GM19238 (cell line): Measurements from ENCODE around the gene CDK12.
"Not testable (repeated sequence)": the region's sequence is repeated elsewhere in the genome, so short reads cannot be mapped to it uniquely, and the experiment has no call there.

Source experiments
- DNase-seq: peaks from one replicate; pipeline ENCODE4 v3.0.0; 2011; ENCODE audit warnings: low spot score; ENCODE audit not compliant: insufficient read length

CDK12 gene

GRCh38 chr17:39461113-39461925 lies at the start of gene CDK12:
CDK12 (plus strand) TSS chr17:39461486; CDS start chr17:39462072, 586 bp downstream.
- peak; percentile 86 for DNase-seq

GRCh38 chr17:39416141-39416540 lies 45.1 kb upstream of the CDK12 start:
- no peak for DNase-seq

- no peak for DNase-seq
Observed at GRCh38 chr17:39429600-39429999, 31.7 kb upstream of the CDK12 start.

- not testable (repeated sequence) for DNase-seq
Observed at GRCh38 chr17:39439868-39440267, 21.4 kb upstream of the CDK12 start.

GRCh38 chr17:39443326-39443725 lies 18.0 kb upstream of the CDK12 start:
- DNase-seq, result no peak

GRCh38 chr17:39447561-39447960 lies 13.7 kb upstream of the CDK12 start:
- DNase-seq, result no peak

- DNase-seq, result no peak
Observed at GRCh38 chr17:39450051-39450450, 11.2 kb upstream of the CDK12 start.

- DNase-seq, result peak; percentile 91
Observed at GRCh38 chr17:39450847-39451581, 10.3 kb upstream of the CDK12 start, which contains the start of gene MED1. MED1 (minus strand) TSS chr17:39451263; CDS start chr17:39451062, 201 bp downstream.

GRCh38 chr17:39455919-39456318 lies 5.4 kb upstream of the CDK12 start:
- no peak for DNase-seq

GRCh38 chr17:39461926-39462569 lies 762 bp downstream of the CDK12 start:
- no peak for DNase-seq

- DNase-seq, result no peak
Observed at GRCh38 chr17:39462631-39463375, 1.5 kb downstream of the CDK12 start.

GRCh38 chr17:39464639-39465181 lies 3.4 kb downstream of the CDK12 start:
- not testable (repeated sequence) for DNase-seq

- DNase-seq, result not testable (repeated sequence)
Observed at GRCh38 chr17:39468610-39469009, 7.3 kb downstream of the CDK12 start.

- no peak for DNase-seq
Observed at GRCh38 chr17:39473310-39473709, 12.0 kb downstream of the CDK12 start.

- DNase-seq, result not testable (repeated sequence)
Observed at GRCh38 chr17:39479631-39480030, 18.3 kb downstream of the CDK12 start.

GRCh38 chr17:39483506-39483905 lies 22.2 kb downstream of the CDK12 start:
- no peak for DNase-seq

GRCh38 chr17:39484178-39484577 lies 22.9 kb downstream of the CDK12 start:
- DNase-seq, result no peak

GRCh38 chr17:39485555-39485954 lies 24.3 kb downstream of the CDK12 start:
- no peak for DNase-seq

GRCh38 chr17:39486242-39486641 lies 25.0 kb downstream of the CDK12 start:
- DNase-seq, result no peak

GRCh38 chr17:39487490-39487889 lies 26.2 kb downstream of the CDK12 start:
- DNase-seq, result not testable (repeated sequence)

GRCh38 chr17:39487946-39488345 lies 26.7 kb downstream of the CDK12 start:
- DNase-seq, result no peak
